HCT116 (cell line): ENCODE data around the gene OSCAR.

ENCODE experiments used
- CTCF ChIP-seq, 3 experiments: fragments of 200-600 bp in 1 of 3; sonication (generic) in 1 of 3; IDR thresholded peaks in 2 of 3; conservative IDR thresholded peaks in 1 of 3; 2 replicates each; pipeline ENCODE4 v1.5.1; 2012 to 2017; ENCODE audit warnings: low read depth in 2 of 3, low read length in 2 of 3, antibody characterized with exemption in 1 of 3, borderline replicate concordance in 1 of 3, control low read depth in 1 of 3, mild to moderate bottlenecking in 1 of 3, mixed read lengths in 1 of 3, mixed run types in 1 of 3, moderate library complexity in 1 of 3; ENCODE audit not compliant: insufficient read depth in 1 of 3
- EGR1 ChIP-seq: IDR thresholded peaks from 2 replicates; pipeline ENCODE4 v1.6.1; 2012; ENCODE audit warnings: low read depth
- EZH2 ChIP-seq: fragments of 200-600 bp; sonication (generic); IDR thresholded peaks from 2 replicates; pipeline ENCODE4 v1.6.1; 2017; ENCODE audit warnings: antibody characterized with exemption, mixed run types
- EZH2phosphoT487 ChIP-seq: fragments of 200-600 bp; IDR thresholded peaks from 2 replicates; pipeline ENCODE4 v1.6.1; 2018; ENCODE audit warnings: antibody characterized with exemption, borderline replicate concordance
- POLR2A ChIP-seq: IDR thresholded peaks from 2 replicates; pipeline ENCODE4 v1.7.0; 2011; ENCODE audit warnings: borderline replicate concordance; ENCODE audit not compliant: insufficient read depth, insufficient read length; ENCODE audit errors: extremely low read depth
- POLR2AphosphoS5 ChIP-seq: IDR thresholded peaks from 2 replicates; pipeline ENCODE4 v1.6.1; 2011; ENCODE audit warnings: mild to moderate bottlenecking, low read depth, low read length, moderate library complexity
- SP1 ChIP-seq: IDR thresholded peaks from 2 replicates; pipeline ENCODE4 v1.6.1; 2012; ENCODE audit warnings: low read depth
- YY1 ChIP-seq: IDR thresholded peaks from 2 replicates; pipeline ENCODE4 v1.6.1; 2011; ENCODE audit warnings: low read length, low read depth, moderate library complexity, mild to moderate bottlenecking; ENCODE audit not compliant: insufficient replicate concordance; ENCODE audit errors: extremely low read depth
- TF ChIP-seq, protein P1 (sequence below): IDR thresholded peaks from 2 replicates; pipeline ENCODE4 v1.6.1; 2012

DNA sequence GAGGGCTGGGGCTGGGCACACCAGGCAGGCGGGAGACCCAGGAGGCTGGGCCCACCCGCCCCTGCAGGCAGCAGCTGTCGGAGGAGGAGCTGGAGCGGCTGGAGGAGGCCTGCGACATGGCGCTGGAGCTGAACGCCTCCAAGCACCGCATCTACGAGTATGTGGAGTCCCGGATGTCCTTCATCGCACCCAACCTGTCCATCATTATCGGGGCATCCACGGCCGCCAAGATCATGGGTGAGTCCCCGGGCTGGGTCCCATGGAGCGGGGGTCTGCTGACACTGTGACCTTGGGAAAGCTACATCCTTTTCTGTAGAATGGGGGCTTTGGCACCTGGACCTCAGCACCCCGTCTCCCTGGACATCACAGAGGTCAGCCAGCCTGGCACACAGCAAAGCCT is 23.1 kb upstream of the OSCAR start:
- TF ChIP-seq CTCF (IDR thresholded peaks at IDR 0.05 in 2 of 3, conservative IDR thresholded peaks at IDR 0.05 in 1 of 3; ENCODE audit: borderline replicate concordance in 1 of 3, insufficient read depth in 1 of 3, low read depth in 2 of 3, low read length in 2 of 3) = no peak
- no peak for TF ChIP-seq SP1
- no peak for TF ChIP-seq EZH2
- no peak for TF ChIP-seq POLR2AphosphoS5
- no peak for TF ChIP-seq EZH2phosphoT487
- TF ChIP-seq EGR1 = no peak
- TF ChIP-seq POLR2A = no peak
- no peak for TF ChIP-seq YY1
- TF ChIP-seq, protein P1, sequence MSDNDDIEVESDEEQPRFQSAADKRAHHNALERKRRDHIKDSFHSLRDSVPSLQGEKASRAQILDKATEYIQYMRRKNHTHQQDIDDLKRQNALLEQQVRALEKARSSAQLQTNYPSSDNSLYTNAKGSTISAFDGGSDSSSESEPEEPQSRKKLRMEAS = no peak
